ENCODE results near the gene URGCP. TPM values are rescaled to one million over a fixed set of nuclear protein-coding genes. Genes with fewer than 3 reads are reported as not detected.
A peak's percentile ranks its signal among the peaks of the same experiment; 100 is the strongest.

The URGCP gene
- total RNA-seq, 1 experiment from 2014 or later = 30.7 TPM

- Histone ChIP-seq H3K4me1 (ENCODE audit: insufficient read depth, low read length) (no peaks in the 10 kb centered on the region), H2BK120ac (ENCODE audit: low read depth, low read length, poor library complexity, severe bottlenecking) (no peak overlapping the region), H3K56ac (ENCODE audit: insufficient read length, low read depth, low read length) (no peak overlapping the region), H2BK5ac (ENCODE audit: insufficient read length, low read length) (no peak overlapping the region), H3K4ac (ENCODE audit: low read depth, low read length) (no peak overlapping the region), H3K79me2 (ENCODE audit: insufficient read depth, low read length) (no peaks in the 10 kb centered on the region), H3K23ac (ENCODE audit: insufficient read length, low read depth, low read length) (no peak overlapping the region), H2AFZ (ENCODE audit: low read length) (no peak overlapping the region), H3K9me3 (ENCODE audit: control insufficient read depth, low read depth, low read length) (no peaks in the 10 kb centered on the region), H3K9ac (ENCODE audit: extremely low read depth, insufficient read length, low read length) (no peak overlapping the region), H2BK15ac (ENCODE audit: low read depth, low read length) (no peak overlapping the region), H3K27ac (ENCODE audit: insufficient read length, low read depth, low read length) (no peak overlapping the region), H2BK20ac (ENCODE audit: low read depth, low read length, poor library complexity, severe bottlenecking) (no peak overlapping the region), H3K4me2 (ENCODE audit: insufficient read depth, insufficient read length, low read length) (no peak overlapping the region), H3K79me1 (ENCODE audit: insufficient read depth, low read depth, low read length, poor library complexity, severe bottlenecking) (no peaks in the 10 kb centered on the region), H3T11ph (ENCODE audit: low read length) (no peak overlapping the region), H3K27me3 (ENCODE audit: insufficient read depth, low read length) (no peaks in the 10 kb centered on the region), H4K5ac (ENCODE audit: insufficient read length, low read depth, low read length) (no peak overlapping the region), H3K23me2 (ENCODE audit: insufficient read length, low read depth, low read length, poor library complexity, severe bottlenecking) (no peaks in the 10 kb centered on the region), H4K8ac (replicated peaks; ENCODE audit: insufficient read length, low read depth, low read length) (no peak overlapping the region), H2AK5ac (ENCODE audit: insufficient read length, low read length) (no peak overlapping the region), H4K20me1 (ENCODE audit: control insufficient read depth, insufficient read depth, insufficient read length) (no peaks in the 10 kb centered on the region), H4K91ac (ENCODE audit: insufficient read length, low read depth, low read length) (no peak overlapping the region), H3K14ac (ENCODE audit: insufficient read depth, low read length) (no peak overlapping the region), H2BK12ac (ENCODE audit: insufficient read length, low read depth, low read length) (no peak overlapping the region), H3K18ac (ENCODE audit: insufficient read length, low read depth, low read length) (no peak overlapping the region)
- no peak for DNase-seq
- Mint-ChIP-seq H3K36me3 (ENCODE audit: insufficient read depth in 1 of 3, low read depth in 3 of 3) (peaks cover 0 to 5% (median 0%) of the 10 kb centered on the region in 3 experiments; a peak in 3 of 7 replicates), H3K27me3 (ENCODE audit: low read depth) (no peaks in the 10 kb centered on the region), H3K9me3 (no peaks in the 10 kb centered on the region; a peak in 2 of 5 replicates), H3K4me3 (no peak overlapping the region), H3K27ac (peak overlapping the region in 1 of 3 experiments; percentile 17; a peak in 1 of 7 replicates), H3K4me1 (peaks cover 2 to 4% of the 10 kb centered on the region in 2 experiments; a peak in 2 of 4 replicates)
- no peak for TF ChIP-seq CTCF (conservative IDR thresholded peaks at IDR 0.05)
- WGBS (ENCODE audit: extremely low coverage, insufficient read length, low lambda C conversion rate) = no CpG with 5 or more reads among the region's 2 CpGs
These were observed 54.6 kb downstream of the URGCP start for GRCh38 chr7:43851805-43852204.

All from H9 (cell line).